ENCODE measurements around the gene HORMAD2. TPM values are rescaled to one million over a fixed set of nuclear protein-coding genes. Genes with fewer than 3 reads are reported as not detected.
"Not testable (repeated sequence)": the region's sequence is repeated elsewhere in the genome, so short reads cannot be mapped to it uniquely, and the experiment has no call there.

Gene HORMAD2
- total RNA-seq, 1 donor from 2014 or later, result 0.98 TPM

DNA sequence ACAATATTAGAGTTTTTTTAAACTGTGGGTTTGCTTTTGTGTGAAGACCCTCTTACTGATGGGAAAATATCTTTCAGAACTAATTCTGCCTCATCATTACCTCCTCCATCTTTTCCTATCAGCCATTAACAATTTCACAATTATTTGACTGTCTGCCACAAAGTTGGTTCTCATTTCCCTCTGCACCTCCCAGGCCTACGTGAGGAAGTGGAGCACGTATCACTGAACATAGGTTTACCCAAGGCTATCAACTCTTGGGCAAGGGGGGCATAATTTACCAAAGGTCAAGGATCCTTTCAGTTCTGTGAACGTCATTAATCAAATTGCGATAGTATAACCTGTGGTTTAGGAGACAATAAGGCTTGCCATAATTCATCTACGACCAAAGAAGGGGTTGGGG lies 106.2 kb downstream of the HORMAD2 start:
- intact Hi-C loops (cut with micrococcal nuclease), result loop anchor here (5.0 kb wide), 1 partner anchor 36 kb away; no protein-coding TSS in a partner anchor

DNA sequence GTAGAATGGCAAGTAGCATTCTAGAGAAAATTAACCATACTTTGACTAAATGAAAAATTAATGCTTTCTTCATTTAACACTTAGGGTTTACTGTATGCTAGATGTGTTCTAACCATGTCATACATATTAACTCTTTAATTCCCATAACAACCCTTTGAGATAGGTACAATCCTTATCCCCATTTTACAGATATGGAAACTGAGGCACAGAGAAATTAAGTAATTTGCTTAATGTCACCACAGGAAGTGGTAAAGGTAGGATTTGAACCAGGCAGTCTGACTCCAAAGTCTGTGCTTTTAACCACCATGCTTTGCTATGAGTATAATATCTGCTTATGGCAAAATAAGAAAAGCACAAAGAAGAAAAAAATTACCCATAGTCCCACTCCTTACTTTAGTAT lies 106.8 kb downstream of the HORMAD2 start:
- intact Hi-C loops (cut with micrococcal nuclease), result loop anchor here (5.0 kb wide), 1 partner anchor 35 kb away; no protein-coding TSS in a partner anchor

DNA sequence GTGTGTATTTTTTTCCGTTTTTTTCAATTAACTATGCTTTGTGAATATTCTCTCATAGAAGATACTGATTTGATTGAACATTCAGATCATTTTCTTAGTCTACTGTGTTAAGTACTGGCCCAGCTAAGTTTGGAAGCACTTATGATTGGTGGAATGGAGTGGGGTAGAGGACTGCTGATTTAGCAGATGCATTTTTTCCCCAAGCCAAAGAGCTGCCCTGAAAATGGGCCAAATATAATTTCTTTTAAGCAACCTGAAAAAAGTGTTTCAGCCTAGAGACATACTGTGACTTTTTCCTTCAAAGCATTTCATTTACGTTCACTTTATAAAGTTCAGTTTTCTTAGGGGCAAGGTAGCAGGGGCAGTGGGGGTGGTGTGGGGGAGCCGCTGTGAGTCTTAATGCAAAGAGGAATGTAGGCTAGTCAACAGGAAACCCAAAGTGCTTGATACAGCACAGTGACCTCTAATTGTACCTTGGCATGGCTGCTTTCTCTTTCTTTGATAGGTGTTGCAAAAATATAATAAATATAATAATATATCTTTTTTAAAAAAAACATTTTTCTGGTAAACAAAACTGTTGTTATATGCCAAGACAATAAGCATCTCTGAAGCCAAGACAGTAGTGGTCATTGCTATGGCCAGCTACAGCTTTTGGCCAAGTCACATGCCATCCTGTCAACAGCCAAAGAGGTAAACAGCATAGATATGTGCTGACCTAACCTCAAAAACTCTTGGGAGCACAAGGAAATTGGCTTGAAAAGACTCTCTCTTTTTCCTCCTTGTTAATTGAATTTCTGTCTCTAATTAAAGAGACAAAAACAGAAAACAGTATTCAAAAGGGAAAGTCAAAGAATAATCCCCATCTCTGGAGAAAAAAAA lies 107.5 kb downstream of the HORMAD2 start:
- intact Hi-C loops (cut with micrococcal nuclease), result loop anchor here (5.0 kb wide), 1 partner anchor 35 kb away; no protein-coding TSS in a partner anchor

DNA sequence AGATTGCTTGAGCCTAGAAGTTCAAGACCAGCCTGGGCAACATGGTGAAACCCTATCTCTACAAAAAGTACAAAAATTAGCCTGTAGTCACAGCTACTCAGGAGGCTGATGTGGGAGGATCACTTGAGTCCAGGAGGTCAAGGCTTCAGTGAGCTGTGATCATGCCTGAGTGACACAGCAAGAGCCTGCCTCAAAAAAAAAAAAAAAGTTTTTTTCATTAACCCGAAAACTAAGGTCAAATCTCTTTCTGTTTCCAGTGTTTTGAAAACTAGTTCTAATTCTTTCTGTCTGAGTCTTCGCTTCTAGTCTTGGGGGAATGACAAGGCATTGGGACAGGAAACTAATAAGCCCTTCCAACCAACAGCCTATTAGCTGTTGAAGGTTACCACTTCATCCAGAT lies 108.6 kb downstream of the HORMAD2 start:
- intact Hi-C loops (cut with micrococcal nuclease), result loop anchor here (5.0 kb wide), 1 partner anchor 33 kb away; no protein-coding TSS in a partner anchor

DNA sequence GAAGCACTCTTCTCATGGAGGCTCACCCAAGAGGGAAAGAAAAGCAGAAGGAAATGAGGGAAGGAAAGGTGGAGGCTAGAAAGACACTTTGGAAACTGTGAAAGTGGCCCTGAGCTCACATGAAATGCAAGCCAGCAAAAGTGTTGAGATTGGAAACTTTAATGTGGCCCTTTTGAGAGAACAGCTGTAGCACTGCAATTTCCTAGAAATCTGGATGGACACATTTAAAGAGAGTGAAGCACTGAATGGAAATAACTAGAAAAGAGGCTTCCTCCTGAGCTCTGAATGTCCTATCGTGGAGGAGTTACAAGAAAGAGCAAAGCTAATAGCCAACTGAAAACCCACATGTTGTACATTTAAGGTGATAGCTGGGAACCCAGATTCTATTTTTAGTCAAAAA lies 110.3 kb downstream of the HORMAD2 start:
- intact Hi-C loops (cut with micrococcal nuclease), result loop anchor here (5.0 kb wide), 1 partner anchor 33 kb away; no protein-coding TSS in a partner anchor

DNA sequence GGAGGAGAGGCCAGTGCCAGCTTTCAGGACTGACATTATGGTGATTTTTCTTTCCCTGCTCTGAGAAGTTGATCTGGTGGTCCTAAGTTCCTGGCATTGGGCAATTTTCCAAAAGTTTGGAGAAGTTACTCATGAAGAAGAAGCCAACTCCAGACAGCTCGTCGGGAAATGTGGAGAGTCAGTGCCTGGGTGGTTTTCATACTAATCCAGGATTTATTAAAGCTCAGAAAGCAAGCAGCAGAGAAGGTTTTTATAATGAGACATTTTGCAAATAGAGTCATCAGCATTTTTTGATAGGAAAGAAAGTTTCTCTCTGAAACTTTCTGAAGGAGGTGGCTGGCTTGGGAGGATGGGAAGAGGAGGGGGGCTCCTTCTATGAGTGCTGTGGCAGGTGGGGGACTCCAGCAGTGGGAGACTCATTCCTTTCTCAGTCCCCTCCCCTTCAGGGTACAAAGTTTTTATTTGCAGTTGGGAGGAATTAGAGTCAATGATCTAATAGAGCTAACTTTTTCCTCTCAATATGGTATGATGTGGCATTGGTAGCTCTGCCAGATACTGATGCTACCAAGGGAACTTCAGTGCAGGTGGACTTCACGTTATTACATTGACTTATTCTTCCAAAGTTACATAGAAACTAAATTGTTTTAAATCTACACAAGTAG lies 110.9 kb downstream of the HORMAD2 start:
- intact Hi-C loops (cut with micrococcal nuclease), result loop anchor here (5.0 kb wide), 1 partner anchor 34 kb away; no protein-coding TSS in a partner anchor

DNA sequence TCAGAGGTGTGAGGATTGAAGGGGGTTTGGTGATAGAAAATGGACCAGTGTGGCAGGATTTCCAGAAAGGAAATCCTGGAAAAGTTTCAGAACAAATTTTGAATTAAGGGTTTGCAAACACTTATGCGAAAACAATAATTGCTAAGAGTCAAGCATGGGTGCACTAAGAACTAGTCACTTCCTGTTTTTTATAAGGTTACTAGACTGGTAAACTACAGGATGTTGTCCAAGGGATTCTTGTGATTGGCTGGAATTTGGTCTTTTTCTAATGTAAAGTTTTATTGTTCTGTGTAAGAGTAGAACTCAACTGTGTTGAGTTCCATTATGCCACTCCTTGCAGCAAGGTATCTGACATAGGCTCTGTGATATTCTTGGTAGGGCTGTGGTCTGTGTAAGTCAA lies 112.2 kb downstream of the HORMAD2 start:
- intact Hi-C loops (cut with micrococcal nuclease), result loop anchor here (5.0 kb wide), 1 partner anchor 35 kb away; no protein-coding TSS in a partner anchor

DNA sequence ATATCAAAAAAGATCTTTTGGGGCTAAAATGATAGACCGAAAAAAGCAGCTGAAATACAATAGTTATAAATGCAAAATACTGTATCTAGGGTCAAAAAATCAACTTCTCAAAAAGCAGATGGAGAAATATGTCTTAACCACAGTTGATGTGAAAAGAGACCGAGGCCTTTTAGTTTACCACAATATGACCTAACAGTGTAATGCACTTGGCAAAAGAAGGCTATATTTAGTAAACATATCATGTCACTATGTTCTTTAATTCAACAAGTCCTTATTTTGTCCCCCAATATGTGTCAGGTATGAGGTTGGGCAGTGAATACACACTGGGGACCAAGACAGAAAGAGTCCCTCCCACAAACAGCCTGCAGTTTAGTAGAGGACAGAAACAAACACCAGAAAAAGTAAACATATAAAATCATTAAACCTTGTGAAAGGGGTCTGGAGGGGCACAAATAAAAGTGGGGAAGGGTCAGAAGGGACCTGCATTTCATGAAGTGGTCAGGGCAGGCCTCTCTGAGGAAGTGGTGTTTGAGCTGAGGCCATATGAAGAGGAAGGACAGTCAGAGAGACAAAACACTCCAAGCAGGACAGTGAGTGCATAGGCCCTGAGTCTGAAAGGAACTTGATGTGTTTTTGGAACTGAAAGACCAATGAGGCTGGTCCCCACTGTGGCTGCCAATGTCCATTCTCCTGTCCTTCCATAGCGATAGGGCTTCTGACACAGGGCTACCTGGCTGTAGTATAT lies 112.9 kb downstream of the HORMAD2 start:
- intact Hi-C loops (cut with micrococcal nuclease), result loop anchor here (5.0 kb wide), 1 partner anchor 36 kb away; no protein-coding TSS in a partner anchor

DNA sequence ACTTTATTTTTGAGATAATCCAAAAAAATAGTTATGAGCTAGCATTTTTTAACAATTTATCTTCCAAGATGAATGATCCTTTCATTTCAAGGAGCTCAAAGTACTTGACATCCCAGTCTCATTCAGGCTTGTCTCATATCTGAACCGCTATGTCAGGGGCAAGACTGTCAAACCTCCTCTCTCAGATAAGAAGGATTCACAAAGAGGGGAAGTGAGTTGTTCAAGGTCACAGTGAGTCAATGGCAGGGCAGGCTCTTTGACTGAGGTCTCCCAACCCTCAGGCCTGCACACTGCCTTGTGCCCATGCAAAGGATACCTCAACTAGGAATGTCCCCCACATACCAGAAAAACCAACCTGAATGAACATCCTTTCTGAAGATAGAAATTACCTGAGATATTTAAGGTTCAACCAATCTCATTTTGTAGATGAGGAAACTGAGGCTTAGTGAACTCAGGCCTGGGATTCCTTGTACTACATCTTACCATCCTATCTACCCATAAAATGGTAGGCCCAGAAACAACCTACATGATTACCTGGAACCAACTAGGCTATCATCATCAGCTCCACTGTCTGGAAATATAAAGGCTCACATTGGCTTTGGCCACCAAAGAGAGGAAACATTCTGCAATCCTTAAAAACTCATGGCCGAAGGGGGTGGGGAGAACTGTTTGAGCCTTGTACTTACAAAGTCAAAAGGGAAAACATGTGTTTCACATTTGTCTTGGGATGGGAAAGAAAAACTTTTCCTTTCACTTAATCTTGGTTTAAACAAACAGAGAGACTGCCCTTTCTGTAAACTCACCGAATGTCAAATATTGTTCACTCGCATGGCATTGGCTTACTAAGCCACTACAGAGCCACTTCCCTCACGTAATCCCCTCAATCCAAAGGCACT lies 115.2 kb downstream of the HORMAD2 start:
- intact Hi-C loops (cut with micrococcal nuclease), result no loop called here

DNA sequence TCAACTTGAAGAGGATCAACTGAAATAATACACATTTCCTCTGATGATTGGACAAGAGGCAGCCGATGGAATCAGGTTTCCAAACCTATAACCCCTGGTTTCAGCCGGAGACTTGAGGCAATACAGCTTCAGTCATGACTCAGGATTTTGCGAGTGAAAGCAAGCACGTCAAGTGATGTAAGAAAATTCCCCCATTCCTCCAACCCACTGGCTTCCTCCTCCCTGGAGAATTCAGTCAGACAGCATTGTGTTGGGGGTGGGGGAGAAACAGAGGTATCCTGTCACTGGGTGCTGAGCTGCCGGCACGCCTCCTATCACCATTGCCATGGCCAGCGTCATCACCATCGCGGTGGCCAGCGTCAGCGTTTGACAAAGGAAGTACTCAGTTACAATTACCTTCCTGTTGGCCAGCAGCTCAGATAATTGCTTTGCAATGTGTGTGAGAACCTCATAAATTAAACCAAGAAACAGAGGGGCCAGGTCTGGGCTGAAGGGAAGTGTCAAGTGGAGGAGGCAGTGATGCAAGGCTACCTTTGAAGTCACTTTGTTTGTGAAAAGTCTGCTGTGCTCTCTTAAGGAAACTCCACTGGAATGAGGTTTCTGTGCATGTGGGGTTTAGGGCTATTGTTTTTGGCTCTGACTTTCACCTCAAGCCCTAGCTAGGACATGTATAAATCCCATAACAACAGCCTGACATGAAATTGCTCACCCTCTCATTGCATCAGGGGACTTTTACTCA lies 116.0 kb downstream of the HORMAD2 start:
- intact Hi-C loops (cut with micrococcal nuclease), result no loop called here

DNA sequence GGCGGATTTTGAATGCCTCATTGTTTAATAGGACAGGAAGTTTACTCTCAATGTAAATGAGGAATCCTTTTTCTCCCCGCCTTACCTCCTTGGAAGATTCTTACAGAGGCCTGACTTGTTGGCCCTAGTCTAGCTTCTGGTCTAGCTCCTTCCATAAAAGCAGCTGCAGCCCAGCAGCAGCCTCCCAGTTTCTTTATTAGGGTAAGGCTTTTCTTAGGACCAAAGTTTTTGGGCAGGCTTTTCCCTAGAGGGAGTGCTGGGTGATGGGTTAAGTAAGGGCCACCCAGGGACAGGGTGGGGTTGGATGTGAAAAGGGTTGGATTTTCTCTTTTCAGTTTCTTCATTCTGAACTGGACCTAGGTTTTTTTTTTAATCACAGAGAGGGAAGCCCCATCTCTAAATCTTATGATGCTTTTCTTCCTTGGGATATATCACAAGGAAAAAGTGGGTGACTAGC lies 116.6 kb downstream of the HORMAD2 start:
- intact Hi-C loops (cut with micrococcal nuclease), result no loop called here

DNA sequence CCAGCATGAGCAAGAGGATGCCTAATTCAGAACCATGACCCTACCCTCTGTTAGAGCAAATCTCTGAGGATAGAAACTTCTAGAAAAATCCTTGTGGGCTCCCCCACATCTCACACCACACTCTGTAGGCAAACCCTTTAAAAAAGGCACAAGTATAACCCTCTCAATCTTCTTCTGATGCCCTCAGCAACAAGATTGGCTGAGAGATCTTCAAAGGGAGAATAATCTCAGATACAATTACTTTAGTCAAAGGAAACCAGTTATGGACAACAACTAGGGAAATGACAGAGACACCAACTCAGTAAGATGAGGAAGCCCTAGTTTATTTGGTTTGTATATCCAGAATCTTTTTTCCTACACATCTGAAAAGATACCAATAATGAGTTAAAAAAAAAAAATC lies 117.1 kb downstream of the HORMAD2 start:
- intact Hi-C loops (cut with micrococcal nuclease), result no loop called here

DNA sequence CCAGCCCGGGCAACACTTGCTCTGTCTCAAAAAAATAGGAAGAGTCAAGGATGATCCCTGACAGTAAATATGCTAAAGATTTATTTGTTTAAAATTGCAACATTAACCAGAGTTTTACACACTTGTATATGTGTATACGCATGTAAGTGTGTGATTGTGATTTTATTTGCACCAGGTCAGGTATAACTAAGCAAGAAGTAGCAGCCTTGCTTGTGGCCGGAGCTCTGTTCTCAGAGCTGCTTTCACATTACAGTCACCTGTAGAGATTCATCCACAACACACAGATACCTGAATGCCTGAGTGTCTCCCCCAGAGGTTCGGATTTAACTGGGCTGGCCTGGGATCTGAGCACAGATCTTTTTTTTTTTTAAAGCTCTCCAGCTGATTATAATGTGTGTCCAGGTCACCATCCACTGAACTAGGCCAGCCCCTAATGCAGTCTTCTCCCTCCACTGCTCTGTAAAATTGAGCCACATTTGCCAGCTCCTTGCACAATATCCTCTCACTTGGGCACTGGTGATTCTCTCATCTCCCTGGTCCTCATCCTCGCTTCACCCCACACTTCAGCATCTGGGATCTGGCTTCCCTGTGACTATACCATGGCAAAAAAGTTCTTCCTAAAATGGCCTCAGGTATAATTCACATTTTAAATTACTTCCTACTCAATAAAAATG lies 118.0 kb downstream of the HORMAD2 start:
- intact Hi-C loops (cut with micrococcal nuclease), result no loop called here

DNA sequence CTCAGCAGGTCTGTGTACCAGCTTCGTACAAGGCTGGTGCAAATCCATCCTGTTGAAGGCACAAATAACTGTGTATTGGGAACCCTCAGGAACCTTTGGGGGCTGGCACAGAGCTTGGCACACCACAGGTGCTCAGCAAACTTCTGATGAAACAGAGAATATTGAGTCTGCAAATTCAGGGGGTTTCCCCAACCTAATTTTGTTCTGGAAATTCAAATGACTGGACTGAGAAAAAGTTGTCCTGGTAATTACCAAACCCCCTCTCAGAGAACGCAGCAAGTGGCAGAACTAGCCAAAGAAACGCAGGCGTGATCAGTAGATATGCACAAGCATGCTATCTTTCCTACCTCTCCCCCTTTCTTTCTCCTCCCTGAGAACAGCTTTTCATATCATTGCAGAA lies 118.7 kb downstream of the HORMAD2 start:
- intact Hi-C loops (cut with micrococcal nuclease), result no loop called here

DNA sequence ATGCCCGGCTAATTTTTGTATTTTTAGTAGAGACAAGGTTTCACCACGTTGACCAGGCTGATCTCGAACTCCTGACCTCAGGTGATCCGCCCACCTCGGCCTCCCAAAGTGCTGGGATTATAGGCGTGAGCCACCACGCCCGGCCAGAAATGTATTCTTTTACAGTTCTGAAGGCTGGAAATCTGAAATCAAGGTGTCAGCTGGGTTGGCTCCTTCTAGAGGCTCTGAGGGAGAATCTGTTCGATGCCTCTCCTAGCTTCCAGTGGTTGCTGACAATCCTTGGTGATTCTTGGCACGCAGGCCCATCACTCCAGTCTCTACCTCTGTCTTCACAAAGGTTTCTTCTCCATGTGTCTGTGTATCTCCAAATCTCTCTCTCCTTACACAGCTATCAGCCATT lies 120.6 kb downstream of the HORMAD2 start:
- intact Hi-C loops (cut with micrococcal nuclease), result not testable (repeated sequence)

DNA sequence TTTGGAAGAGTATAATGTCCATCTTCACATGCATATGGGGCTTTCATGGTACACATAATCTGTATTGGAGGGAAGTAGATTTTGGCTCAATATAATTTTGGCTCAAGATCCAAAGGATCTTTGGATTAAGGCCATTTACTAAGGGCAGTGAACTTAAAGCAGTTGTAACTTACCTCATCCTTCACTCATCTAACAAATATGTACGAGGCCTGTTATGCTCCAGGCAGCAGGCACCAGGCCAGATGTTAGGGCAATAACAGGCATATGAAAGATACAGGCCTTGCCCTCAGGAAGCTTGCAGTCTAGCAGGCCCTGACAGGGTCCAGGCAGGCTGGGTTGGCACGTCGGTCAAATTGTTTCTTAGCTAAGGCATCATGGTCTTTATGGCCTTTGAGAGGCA lies 121.7 kb downstream of the HORMAD2 start:
- intact Hi-C loops (cut with micrococcal nuclease), result no loop called here

DNA sequence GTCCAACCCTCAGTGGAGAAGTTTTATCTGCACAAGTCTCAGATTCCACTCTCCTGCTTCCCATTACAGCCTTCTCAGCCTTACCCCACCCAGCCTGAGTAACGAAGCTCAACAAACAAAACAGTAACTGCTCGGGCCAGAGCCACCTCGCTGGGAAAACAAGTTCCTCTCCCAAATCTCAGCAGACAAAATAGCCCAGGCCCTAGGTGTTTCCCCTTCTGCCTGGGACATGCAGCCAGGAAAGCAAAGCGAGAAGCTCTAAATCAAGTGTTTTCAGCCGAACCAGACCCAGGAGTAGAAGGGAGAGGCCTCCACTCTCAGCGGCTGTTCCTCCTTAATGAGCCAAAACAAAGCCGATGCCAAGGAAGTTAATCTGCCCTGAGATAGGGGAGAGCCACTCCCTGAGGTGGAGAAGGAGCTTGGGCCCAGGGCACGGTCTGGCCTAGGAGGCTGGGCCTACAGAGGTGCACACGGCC lies 122.3 kb downstream of the HORMAD2 start:
- intact Hi-C loops (cut with micrococcal nuclease), result no loop called here

DNA sequence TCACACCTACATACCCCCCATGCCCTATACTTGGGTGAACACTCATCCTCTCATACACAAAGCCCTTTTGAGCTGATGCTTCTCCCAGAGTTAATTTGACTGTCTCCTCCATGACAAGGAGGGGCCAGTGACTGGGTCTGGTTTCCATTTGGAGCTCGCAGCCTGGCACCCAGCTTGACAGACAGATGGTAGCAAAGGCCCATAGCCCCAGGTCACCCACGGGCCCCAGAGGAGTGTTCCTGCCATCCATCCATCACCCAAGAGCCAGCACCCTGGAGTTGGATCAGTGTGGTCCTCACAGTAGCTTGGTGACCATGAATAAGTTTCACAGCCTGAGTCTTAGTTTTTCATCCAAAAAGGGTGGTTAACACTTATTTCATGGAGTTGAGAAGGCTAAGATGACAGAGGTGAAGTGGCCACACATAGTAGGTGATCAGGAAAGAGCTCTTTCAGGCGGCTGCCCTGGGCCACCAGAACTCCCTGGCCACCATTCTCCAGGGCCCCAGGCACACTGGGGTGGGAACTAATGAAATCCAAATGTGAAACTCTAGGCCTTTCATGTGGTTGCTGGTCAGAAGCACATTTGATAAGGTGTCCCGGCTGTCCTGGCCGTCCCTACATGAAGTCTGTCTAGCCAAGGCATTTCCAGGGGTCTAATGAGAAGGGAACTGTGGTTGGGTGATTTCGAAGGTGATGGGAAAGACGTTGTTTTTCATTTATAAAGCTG lies 123.9 kb downstream of the HORMAD2 start:
- intact Hi-C loops (cut with micrococcal nuclease), result no loop called here
